Gastrocnemius medialis (tissue), 4 donors: ENCODE measurements around the gene ZDHHC18.

Experiments used
- POLR2A ChIP-seq, 2 donors: fragments of 450-650 bp; IDR thresholded peaks; one replicate each; pipeline ENCODE4 v1.6.1; 2017; ENCODE audit warnings: antibody characterized with exemption in 2 of 2, mild to moderate bottlenecking in 2 of 2, moderate library complexity in 2 of 2
- TF ChIP-seq, protein P1 (sequence below), 5 experiments: fragments of 450-650 bp in 3 of 5; fragments of 200-600 bp in 2 of 5; sonication (generic) in 2 of 5; IDR thresholded peaks in 4 of 5; conservative IDR thresholded peaks in 1 of 5; 1 replicate in 4 of 5; 2 replicates in 1 of 5; pipeline ENCODE4 v1.5.1; 2016 to 2019; ENCODE audit warnings: antibody characterized with exemption in 5 of 5, mild to moderate bottlenecking in 3 of 5, moderate library complexity in 3 of 5

DNA sequence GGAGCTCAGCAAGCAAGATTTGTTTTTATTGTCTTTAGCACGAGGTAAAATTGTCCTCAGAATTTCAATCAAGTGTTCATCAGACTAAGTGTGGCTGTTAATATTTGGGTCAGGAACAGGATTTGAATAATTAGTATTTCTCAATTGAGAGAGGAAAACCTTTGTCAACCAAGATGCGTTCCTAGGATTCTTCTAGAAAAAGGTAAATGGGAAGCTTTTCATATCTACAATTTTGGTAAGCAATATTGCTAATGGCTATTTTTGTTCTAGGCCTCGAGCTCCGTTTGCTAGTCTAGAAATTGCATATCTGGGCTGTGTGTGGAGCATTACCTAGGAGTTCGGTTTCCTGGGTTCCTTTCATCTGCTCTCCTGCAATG, 42.9 kb upstream of the ZDHHC18 start:
- TF ChIP-seq, protein P1, sequence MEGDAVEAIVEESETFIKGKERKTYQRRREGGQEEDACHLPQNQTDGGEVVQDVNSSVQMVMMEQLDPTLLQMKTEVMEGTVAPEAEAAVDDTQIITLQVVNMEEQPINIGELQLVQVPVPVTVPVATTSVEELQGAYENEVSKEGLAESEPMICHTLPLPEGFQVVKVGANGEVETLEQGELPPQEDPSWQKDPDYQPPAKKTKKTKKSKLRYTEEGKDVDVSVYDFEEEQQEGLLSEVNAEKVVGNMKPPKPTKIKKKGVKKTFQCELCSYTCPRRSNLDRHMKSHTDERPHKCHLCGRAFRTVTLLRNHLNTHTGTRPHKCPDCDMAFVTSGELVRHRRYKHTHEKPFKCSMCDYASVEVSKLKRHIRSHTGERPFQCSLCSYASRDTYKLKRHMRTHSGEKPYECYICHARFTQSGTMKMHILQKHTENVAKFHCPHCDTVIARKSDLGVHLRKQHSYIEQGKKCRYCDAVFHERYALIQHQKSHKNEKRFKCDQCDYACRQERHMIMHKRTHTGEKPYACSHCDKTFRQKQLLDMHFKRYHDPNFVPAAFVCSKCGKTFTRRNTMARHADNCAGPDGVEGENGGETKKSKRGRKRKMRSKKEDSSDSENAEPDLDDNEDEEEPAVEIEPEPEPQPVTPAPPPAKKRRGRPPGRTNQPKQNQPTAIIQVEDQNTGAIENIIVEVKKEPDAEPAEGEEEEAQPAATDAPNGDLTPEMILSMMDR (IDR thresholded peaks at IDR 0.05 in 4 of 5, conservative IDR thresholded peaks at IDR 0.05 in 1 of 5): no peak
- TF ChIP-seq POLR2A (IDR thresholded peaks at IDR 0.05): no peak
